Activated T-helper 1 cell treated with anti-CD3 and anti-CD28 coated beads, Interleukin-12 subunit alpha, Interleukin-12 subunit beta, Interleukin-2, Interleukin-4 antibody, amounts not matched to agents 30 ng/mL and 10 ng/mL and 1 ng/mL, durations not matched to agents 14 hours and 24 hours and 36 hours (primary cell): ENCODE measurements around the gene NKAIN4. TPM values are rescaled to one million over a fixed set of nuclear protein-coding genes. Genes with fewer than 3 reads are reported as not detected.

Experiments used
- DNase-seq: peaks from one replicate; pipeline ENCODE4 v3.0.0; 2021; ENCODE audit warnings: low spot score
- H3K27ac Mint-ChIP-seq: one replicate; pipeline ENCODE4 v1.8.0; 2021; ENCODE audit warnings: mild to moderate bottlenecking, mixed read lengths
- H3K27me3 Mint-ChIP-seq: one replicate; pipeline ENCODE4 v1.8.0; 2022; ENCODE audit warnings: mild to moderate bottlenecking, moderate library complexity, mixed read lengths; ENCODE audit not compliant: insufficient read depth
- H3K36me3 Mint-ChIP-seq: one replicate; pipeline ENCODE4 v1.8.0; 2021; ENCODE audit warnings: low read depth, mixed read lengths
- H3K4me1 Mint-ChIP-seq: one replicate; pipeline ENCODE4 v1.8.0; 2021; ENCODE audit warnings: low read depth, mixed read lengths
- H3K4me3 Mint-ChIP-seq: one replicate; pipeline ENCODE4 v1.8.0; 2021; ENCODE audit warnings: mild to moderate bottlenecking, moderate library complexity, mixed read lengths
- H3K9me3 Mint-ChIP-seq: one replicate; pipeline ENCODE4 v1.8.0; 2021; ENCODE audit warnings: mixed read lengths
- intact Hi-C: fragments of 100-400 bp; cut with micrococcal nuclease; formaldehyde crosslinking; loops from one replicate; pipeline ENCODE4 v1.15.1; 2024
- total RNA-seq: library from RNA; stranded (reverse); gene quantifications from 2 replicates; pipeline ENCODE4 v1.2.3, GENCODE V29; 2022

Gene NKAIN4
- not detected in 2 replicates for total RNA-seq

DNA sequence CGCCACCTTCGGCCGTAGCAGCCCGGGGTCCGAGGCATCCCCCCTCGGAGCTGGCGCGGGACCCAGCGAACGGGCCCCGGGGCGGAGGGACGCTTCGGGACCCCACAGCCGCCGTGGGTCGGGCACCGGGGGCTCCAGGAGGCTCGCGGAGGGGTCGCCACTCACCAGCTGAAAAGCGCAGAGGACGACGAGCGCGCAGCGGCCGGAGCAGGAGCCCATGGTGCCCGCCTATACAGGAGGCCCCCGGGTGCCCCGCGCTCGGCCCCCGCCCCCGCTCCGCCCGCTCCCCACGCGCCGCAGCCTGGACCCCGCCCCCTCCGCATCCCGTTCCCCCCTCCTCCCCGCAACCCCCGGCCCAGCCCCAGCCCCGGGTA lies at the start of gene NKAIN4:
NKAIN4 (minus strand) TSS at position 232 of the 374 bp plus-strand sequence; CDS start at position 219, 13 bp downstream.
- H3K4me3 Mint-ChIP-seq = no peak within 1 kb of the TSS
- no peaks in the 10 kb centered on the region for H3K36me3 Mint-ChIP-seq
- no peaks in the 10 kb centered on the region for H3K4me1 Mint-ChIP-seq
- peaks cover 33% of the 10 kb centered on the region for H3K27me3 Mint-ChIP-seq
- H3K9me3 Mint-ChIP-seq = no peaks in the 10 kb centered on the region
- no peak for DNase-seq
- intact Hi-C loops = no loop called here
- no peak within 1 kb of the TSS for H3K27ac Mint-ChIP-seq

DNA sequence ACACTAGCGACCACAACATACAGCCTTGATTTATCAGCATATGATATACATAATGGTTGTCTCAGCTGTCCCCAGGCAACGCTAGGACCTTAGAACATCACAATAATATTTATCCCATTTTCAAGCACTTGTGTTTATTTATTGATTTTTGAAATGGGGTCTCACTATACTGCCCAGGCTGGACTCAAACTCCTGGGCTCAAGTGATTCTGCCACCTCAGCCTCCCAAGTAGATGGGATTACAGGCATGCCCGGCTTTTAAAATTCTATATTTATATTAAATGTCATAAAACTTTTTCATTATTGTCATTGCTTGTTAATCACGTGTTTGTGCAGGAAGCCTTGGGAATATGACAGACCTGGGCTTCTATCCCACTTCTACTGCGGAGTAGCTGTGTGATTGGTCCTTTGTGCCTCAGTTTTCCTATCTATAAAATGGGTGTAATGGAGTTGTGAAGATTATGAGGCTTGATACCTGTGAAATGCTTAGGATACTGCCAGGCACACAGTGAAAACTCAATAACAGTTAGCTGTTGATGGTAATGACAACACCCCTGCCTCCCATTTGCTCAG lies 48.9 kb upstream of the NKAIN4 start:
- Mint-ChIP-seq H3K4me1 (no peaks in the 10 kb centered on the region), H3K27ac (no peak overlapping the region), H3K9me3 (peaks cover 4% of the 10 kb centered on the region), H3K27me3 (peaks cover 6% of the 10 kb centered on the region), H3K36me3 (no peaks in the 10 kb centered on the region), H3K4me3 (no peak overlapping the region)
- DNase-seq = no peak
- intact Hi-C loops = no loop called here

DNA sequence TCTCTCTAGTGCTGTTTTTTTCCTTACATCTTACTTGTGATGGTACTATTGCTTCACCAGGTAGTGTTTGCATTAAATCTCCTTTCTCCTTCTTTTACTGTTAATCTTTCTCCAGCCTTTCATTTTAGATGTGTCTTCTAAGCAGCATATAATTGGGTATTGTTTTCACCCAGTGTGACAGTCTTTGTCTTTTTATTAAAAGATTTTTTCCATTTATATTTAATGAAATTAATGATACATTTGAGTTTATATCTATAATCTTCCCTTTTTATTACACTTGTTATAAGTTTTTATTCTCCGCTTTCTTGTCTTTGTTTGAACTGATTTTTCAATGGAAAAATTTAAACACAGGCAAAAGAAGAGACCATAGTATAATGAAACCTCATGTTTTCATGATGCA lies 47.4 kb upstream of the NKAIN4 start:
- no peak for DNase-seq
- Mint-ChIP-seq H3K36me3 (no peaks in the 10 kb centered on the region), H3K27ac (no peak overlapping the region), H3K4me1 (no peaks in the 10 kb centered on the region), H3K4me3 (no peak overlapping the region), H3K27me3 (peaks cover 6% of the 10 kb centered on the region), H3K9me3 (peaks cover 4% of the 10 kb centered on the region)
- intact Hi-C loops = no loop called here

DNA sequence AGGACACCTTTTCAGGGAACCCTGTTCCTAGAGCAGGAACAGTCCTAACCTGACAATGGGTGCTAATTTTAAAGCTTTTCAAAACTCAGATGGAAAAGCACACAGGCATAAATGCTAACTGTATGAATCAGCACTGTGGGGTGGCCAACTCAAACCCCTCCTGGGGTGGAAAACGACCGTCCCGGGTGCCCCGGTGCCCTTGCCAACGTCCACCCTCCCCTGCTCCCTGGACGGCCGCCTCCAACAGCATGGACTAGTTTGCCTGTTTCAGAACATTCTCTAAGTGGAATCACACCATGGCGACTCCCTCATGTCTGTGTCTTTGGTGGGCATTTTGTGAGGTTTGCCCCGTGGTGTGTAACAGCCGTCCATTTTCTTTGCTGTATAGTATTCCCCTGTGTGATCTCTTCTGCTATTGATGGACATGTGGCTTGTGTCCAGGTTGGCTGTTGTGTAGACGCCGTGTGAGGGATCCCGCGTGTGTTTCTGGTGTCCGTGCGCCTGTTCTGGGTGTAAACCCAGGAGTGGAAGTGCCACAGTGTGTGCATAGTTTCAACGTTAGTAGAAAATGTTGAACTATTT lies 44.6 kb upstream of the NKAIN4 start:
- no peak overlapping the region for H3K4me3 Mint-ChIP-seq
- no peaks in the 10 kb centered on the region for H3K4me1 Mint-ChIP-seq
- H3K27me3 Mint-ChIP-seq = peaks cover 16% of the 10 kb centered on the region
- peaks cover 4% of the 10 kb centered on the region for H3K9me3 Mint-ChIP-seq
- H3K36me3 Mint-ChIP-seq = no peaks in the 10 kb centered on the region
- H3K27ac Mint-ChIP-seq = no peak overlapping the region
- DNase-seq = no peak
- intact Hi-C loops = no loop called here

DNA sequence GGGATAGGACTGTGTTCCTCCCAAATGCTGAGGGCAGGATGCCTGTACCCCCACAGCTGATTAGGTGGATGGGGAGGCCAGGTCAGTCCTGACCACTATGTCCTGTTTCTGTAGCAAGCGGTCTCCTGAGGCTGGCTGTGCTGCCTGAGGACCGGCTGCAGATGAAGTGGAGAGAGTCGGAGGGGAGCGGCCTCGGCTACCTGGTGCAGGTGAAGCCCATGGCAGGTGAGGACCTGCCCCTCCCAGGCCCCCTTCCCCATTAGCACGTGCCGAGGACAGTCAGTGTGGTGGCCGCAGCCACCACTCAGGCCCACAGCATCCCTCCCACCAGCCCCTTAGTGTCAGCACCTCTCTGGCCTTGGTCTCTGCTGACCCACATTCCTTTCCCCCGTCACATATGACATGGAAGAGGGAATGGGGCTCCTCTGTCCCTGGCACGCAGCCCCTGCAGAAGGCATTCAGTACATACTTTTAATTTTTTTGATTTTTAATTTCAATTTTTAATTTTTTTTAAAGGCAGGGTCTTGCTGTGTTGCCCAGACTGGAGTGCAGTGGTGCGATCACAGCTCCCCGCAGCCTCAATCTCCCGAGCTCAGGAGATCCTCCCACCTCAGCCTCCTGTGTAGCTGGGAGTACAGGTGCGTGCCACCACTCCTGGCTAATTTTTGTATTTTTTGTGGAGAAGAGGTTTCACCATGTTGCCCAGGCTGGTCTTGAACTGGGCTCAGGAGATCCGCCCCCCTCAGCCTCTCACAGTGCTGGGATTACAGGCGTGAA lies 43.7 kb upstream of the NKAIN4 start:
- Mint-ChIP-seq H3K9me3 (peaks cover 4% of the 10 kb centered on the region), H3K4me1 (no peaks in the 10 kb centered on the region), H3K27me3 (peaks cover 16% of the 10 kb centered on the region), H3K36me3 (no peaks in the 10 kb centered on the region), H3K27ac (no peak overlapping the region), H3K4me3 (no peak overlapping the region)
- intact Hi-C loops = no loop called here
- no peak for DNase-seq

DNA sequence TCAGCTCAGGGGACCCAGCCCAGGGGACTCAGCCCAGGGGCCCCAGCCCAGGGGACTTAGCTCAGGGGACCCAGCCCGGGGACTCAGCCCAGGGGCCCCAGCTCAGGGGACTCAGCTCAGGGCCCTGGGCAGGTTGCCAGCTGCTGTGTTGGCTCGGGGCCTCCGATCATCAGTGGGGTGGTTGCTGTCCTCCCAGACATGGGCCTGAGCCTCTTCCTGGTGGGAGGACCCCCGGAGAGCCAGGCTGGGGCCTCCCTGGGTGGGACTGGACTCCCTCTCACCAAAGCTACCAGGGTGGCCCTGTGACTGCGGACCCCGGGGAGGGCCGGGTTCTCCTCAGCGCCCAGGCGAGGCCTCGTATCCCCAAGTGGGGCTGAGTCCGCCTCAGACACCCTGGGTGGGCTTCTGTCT lies 43.1 kb upstream of the NKAIN4 start:
- H3K36me3 Mint-ChIP-seq = no peaks in the 10 kb centered on the region
- DNase-seq = no peak
- H3K4me3 Mint-ChIP-seq = no peak overlapping the region
- intact Hi-C loops = no loop called here
- no peaks in the 10 kb centered on the region for H3K9me3 Mint-ChIP-seq
- no peak overlapping the region for H3K27ac Mint-ChIP-seq
- peaks cover 16% of the 10 kb centered on the region for H3K27me3 Mint-ChIP-seq
- no peaks in the 10 kb centered on the region for H3K4me1 Mint-ChIP-seq

DNA sequence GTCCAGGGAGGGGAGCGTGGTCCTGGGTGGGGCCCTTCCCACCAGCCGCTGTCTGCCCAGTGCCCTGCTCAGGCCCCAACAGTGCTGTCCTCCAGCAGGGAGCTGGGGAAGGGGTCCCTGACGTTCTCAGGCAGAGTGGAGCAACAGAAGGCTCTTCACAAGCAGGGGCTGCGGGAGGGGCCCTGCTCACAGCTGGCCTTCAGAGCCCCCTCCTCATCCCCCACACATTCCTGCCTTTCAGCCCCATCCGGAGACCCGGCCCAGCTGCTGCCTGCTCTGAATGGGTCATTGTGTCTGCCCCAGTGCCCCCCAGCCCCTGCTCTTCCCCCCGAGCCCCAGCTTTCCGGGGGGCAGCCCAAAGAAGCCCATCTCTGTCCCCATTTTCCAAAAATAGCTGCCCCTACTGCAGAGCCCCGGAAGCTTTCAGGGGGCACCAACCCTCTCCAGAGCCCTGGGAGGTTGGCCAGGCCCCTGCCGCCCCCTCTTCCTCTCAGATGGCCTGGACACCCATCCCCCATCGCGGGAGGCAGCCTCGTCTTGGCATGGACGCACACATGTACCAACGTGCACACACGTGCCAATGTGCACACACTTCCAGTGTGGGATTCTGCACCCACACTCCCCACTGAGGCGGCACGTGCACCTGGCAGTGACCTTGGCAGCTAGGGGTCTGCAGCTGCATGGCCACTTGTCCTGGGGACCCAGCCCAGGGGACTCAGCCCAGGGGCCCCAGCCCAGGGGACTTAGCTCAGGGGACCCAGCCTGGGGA lies 42.5 kb upstream of the NKAIN4 start:
- DNase-seq = no peak

DNA sequence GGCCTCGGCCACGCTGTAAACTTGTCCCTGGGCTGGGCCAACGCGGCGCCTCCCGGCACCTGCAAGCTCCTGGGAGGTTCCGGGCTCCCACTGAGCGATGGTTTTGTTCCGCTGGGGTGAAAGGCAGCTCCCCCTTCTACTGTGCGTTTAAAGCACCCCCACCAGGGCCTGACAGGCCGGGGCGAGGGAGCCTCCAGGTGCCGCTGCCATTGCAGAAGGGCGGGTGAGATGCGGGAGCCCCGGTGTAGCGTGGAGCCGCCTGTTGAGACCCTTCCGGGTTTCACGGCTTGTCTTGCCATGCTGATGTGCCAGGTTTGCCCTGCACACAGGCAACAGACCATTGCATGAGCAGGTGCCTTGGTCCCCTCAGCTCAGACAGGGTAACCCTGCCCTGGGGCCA lies 41.6 kb upstream of the NKAIN4 start:
- intact Hi-C loops = no loop called here
- DNase-seq = no peak
- Mint-ChIP-seq H3K9me3 (no peaks in the 10 kb centered on the region), H3K27me3 (peaks cover 13% of the 10 kb centered on the region), H3K4me1 (no peaks in the 10 kb centered on the region), H3K36me3 (no peaks in the 10 kb centered on the region), H3K4me3 (no peak overlapping the region), H3K27ac (no peak overlapping the region)

More for the DNA sequence above, 42.5 kb upstream of the NKAIN4 start:
- intact Hi-C loops = no loop called here
- peaks cover 16% of the 10 kb centered on the region for H3K27me3 Mint-ChIP-seq
- H3K9me3 Mint-ChIP-seq = no peaks in the 10 kb centered on the region
- H3K4me1 Mint-ChIP-seq = no peaks in the 10 kb centered on the region
- no peak overlapping the region for H3K4me3 Mint-ChIP-seq
- no peak overlapping the region for H3K27ac Mint-ChIP-seq
- no peaks in the 10 kb centered on the region for H3K36me3 Mint-ChIP-seq

DNA sequence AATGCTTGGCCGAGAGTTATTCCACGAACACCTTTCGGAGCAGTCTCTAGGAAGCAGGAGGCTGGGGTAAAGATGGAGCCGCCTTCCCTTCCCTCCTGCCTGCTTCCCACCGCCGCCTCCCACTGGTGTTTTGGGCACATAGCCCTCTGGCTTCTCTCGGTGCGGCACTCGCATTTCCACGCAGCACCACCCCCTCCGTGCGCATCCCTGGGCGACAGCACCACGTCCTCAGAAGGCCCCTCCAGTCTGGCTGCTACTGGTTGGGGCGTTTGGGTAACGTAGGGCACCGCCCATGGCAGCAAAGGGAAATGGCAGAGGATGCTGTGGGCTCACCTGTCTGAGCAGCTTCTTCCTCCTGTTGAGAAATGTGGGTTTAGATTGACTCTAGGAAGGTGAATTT lies 41.2 kb upstream of the NKAIN4 start:
- Mint-ChIP-seq H3K9me3 (no peaks in the 10 kb centered on the region), H3K4me1 (no peaks in the 10 kb centered on the region), H3K4me3 (no peak overlapping the region), H3K36me3 (no peaks in the 10 kb centered on the region), H3K27ac (no peak overlapping the region), H3K27me3 (peaks cover 10% of the 10 kb centered on the region)
- no peak for DNase-seq
- intact Hi-C loops = no loop called here

DNA sequence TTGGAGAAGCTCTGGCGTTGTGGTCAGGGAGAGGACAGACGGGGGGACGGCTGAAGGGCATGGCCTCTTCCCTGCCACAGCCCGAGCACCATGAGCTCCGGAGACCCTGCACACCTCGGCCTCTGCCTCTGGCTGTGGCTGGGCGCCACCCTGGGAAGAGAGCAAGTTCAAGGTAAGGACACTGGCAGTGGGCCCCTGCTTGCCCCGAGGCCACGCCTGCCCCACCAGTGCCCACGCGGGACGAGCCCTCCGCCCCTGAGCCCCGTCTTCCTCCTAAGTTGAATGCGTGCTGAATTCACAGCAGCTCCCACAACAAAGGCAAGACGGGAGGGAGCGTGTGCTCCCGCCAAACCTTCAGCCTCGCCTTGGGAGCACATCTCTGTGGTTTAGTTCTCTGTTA lies 40.8 kb upstream of the NKAIN4 start:
- no peak for DNase-seq

DNA sequence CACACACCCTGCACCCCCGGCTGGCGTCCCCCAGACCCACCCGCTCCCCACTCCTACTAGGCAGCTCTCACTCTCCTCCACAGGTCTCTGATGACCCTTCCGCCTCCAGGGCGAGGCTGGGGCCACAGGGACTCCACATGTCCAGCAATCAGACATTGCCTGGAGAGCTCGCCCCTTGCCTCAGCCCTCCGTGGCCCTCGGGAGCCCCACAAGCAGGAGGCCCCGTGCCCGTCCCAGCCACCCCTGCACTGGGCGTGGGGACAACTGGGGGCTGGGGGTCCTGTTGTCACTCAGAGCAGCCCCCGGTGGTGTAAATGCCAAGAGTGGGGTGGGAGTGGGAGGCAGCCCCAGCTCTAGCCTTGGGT lies 40.3 kb upstream of the NKAIN4 start:
- intact Hi-C loops = loop anchor here (5.0 kb wide), 1 partner anchor 77 kb away; the partner anchor contains the start of gene YTHDF1
- H3K27me3 Mint-ChIP-seq = peaks cover 10% of the 10 kb centered on the region

More for the DNA sequence above, 40.8 kb upstream of the NKAIN4 start:
- H3K9me3 Mint-ChIP-seq = no peaks in the 10 kb centered on the region
- H3K4me1 Mint-ChIP-seq = no peaks in the 10 kb centered on the region
- no peaks in the 10 kb centered on the region for H3K36me3 Mint-ChIP-seq
- no peak overlapping the region for H3K27ac Mint-ChIP-seq
- H3K4me3 Mint-ChIP-seq = no peak overlapping the region
- peaks cover 10% of the 10 kb centered on the region for H3K27me3 Mint-ChIP-seq
- intact Hi-C loops = no loop called here

DNA sequence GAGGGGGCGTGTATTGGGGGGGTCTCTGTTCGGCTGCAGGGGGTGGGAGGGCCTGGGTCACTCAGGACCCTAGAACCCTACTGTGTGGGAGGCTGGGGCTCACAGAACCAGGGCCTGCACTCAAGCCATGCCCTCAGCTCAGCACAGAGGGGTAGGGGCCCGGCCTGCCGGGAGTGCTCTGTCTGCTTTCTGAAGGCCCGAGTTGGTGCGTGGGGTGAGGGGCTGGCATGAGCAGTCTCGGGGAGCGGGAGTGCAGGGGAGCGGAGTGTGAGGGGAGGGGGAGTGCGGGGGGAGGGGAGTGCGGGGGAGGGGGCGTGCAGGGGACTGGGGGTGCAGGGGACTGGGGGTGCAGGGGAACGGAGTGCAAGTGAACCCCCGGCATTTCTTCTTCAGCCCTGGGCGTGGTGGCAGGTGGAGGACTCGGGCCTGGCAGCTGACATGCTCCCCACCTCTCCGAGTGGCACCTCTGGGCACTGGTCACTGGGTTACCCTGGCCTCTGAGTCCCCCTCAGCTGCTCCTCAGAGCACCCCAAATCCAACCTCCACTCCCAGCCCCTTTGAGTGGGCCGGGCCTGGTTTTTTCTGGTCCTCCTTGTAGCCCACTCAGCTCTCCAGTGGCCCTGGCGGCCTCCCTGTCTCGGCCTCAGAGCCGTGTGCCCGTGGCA lies 39.7 kb upstream of the NKAIN4 start:
- intact Hi-C loops = loop anchor here (5.0 kb wide), 1 partner anchor 77 kb away; the partner anchor contains the start of gene YTHDF1
- Mint-ChIP-seq H3K36me3 (peaks cover under 1% of the 10 kb centered on the region), H3K4me3 (no peak overlapping the region), H3K27ac (no peak overlapping the region), H3K27me3 (peaks cover 10% of the 10 kb centered on the region), H3K9me3 (no peaks in the 10 kb centered on the region), H3K4me1 (no peaks in the 10 kb centered on the region)
- DNase-seq = no peak

More for the DNA sequence above, 40.3 kb upstream of the NKAIN4 start:
- Mint-ChIP-seq H3K4me3 (no peak overlapping the region), H3K4me1 (no peaks in the 10 kb centered on the region), H3K9me3 (no peaks in the 10 kb centered on the region), H3K36me3 (no peaks in the 10 kb centered on the region), H3K27ac (no peak overlapping the region)
- no peak for DNase-seq
